NCI-H2029 (cell line): Measurements from ENCODE around the gene TSPAN9.
A peak's percentile ranks its signal among the peaks of the same experiment; 100 is the strongest.

Source experiments
- DNase-seq: peaks from one replicate; lab custom pipeline; 2025; lab: John Stamatoyannopoulos, UW

TSPAN9 gene

DNA sequence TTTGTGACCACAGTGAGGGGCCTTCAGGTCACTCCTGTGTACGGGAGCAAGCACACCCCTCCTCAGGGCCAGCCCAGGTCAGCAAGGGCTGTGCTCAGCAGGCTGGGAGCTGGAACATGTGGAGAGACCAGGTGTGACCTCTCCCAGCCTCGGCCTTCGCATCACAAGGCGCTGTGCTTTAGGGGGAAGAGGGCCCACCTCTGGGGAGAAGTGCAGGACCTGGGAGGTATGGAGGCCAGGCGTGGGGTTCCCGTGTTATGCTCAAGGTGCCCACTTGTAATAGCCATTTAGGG, 219.2 kb downstream of the TSPAN9 start:
- DNase-seq = no peak

DNA sequence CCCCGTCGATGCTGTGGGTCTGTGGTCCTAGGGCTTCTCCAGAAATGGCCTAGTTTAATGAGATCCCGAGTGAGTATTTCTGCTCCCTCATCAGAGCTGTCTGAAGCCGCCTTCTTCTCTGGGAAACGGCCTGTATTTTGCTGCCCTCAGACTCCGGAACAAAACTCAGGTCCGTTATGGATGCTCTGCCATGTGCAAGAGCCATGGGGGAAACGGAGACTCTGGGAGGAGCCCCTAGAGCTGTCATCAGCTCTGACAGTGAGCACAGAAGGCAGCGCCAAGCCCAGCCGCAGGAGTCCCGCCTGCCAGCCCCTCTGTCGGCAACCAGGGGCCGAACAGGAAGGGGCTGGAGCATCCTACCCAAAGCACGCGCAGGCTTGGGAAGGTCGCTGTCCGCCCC, 221.4 kb downstream of the TSPAN9 start:
- DNase-seq = no peak

DNA sequence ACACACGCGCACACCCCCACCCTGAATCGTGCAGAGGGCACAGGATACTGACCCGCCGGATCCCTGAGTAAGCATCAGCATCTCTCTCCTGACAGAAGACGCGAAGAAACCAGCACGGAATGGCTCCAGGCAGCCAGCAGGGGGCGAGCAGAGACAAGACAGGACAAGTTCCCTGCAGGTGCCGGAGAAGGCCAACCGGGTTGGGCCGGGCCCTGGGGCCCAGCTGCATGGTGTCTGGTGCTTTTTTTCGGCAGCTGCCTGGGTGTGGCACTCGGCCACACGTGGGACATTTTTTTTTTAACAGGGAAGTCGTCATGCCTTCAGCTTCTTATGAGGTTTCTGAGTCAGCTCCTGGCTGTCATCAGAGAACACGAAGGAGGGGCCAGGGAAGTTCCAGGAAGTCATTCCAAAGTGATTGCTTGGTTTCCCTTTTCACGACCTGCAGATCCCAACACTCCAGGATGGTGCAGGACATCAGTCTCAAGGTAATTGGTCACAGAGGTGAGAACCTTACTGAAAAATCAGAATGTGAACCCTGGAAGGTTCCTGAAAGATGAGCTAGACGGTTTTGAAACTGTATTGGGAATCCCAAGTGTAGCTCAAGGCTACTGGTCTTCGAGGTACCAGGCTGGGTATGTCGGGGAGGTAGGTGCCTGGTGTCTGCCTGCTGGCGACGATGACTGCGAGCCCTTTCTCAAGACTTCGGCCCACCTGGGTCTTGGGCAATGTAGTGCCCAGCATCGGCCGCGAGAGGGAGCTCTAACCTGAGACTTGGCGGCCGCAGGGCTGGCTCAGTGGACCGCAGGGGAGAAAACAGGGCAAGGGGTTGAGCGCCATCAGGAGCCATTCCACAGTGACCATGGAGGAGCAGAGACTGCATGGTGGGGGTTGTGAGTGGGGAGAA, 223.0 kb downstream of the TSPAN9 start:
- DNase-seq = peak; percentile 89

DNA sequence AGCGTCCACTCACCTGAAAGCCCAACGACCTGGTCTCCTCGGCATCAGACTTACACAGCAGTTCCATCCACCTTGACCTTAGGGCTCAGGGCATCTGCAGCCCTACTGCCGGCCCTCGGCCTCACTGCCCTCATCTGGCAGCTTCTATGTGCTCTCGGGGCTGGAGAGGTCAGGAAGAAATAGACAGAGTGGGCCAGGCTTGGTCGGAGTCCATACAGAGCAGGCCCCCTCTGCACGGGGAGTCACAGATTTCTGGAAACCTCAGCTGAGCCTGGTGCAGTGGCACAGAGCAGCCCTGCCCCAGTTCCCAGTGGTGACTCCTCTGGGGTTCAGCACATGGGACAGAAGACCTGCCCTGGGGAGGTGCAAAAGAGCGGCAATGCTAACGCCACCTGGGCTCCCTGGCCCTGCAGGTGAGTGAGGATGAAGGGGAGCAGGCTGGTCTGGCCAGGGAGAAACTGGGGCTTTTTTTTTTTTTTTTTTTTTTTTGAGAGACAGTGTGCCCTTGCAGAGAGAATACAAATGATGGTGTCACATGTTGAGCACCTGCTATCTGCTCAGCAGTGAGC, 223.7 kb downstream of the TSPAN9 start:
- DNase-seq = no peak

DNA sequence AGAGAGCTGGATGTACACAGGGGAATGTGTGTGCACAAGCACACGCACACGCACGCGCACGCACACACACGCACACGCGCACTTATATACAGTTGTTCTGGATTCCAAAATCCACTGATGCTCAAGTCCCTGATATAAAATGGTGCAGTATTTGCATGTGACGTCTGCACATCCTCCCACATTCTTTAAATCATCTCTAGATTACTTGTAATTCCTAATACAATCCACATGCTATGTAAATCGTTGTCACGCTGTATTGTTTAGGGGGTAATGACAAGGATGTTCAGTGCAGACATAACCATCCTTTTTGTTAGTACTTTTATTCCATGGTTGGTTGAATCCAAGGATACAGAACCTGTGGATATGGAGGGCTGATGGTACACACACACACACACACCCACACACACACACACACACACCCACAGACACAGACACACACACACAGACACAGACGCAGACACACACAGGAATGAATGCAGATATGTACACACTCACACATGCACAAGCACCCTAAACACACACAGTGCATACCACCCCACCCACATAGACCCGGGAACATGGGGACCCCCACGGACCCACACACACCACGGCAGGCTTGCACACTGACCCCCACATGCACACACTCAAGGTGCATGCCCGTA, 225.3 kb downstream of the TSPAN9 start:
- DNase-seq = no peak

DNA sequence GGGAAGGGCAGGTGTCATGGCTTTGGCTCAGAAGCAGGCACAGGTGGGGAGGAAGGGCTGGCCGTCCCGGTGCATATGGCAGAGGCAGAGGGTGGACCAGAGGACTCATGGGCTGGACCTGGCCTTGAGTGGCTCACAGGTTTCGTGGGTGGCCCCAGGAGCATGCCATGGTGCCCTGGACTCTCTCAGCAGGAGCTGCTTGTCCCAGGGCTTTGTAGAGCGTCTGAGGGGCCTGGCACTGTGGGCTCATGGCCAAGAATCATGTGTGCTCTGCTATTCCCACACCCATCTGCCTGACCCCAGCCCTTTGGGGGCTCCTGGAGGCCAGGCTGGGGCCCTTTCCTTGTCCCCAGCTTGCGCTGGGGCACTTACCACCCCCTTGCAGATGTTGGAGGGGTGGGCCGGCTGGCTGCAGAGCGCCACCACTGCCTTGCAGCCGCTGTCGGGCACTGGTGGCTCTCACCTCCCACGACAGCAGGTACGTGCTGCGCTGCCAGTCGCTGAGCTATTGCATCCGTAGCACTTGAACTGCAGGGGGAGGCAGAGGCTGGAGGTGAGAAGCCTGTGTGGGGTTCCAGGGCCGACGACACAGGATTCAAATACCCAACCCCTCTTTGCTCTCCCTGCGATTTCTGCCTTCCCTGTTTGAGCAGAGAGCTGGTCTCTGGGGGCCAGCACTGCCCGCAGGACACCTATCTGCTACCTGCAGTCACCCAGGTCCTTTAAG, 226.4 kb downstream of the TSPAN9 start:
- DNase-seq = peak; percentile 89

DNA sequence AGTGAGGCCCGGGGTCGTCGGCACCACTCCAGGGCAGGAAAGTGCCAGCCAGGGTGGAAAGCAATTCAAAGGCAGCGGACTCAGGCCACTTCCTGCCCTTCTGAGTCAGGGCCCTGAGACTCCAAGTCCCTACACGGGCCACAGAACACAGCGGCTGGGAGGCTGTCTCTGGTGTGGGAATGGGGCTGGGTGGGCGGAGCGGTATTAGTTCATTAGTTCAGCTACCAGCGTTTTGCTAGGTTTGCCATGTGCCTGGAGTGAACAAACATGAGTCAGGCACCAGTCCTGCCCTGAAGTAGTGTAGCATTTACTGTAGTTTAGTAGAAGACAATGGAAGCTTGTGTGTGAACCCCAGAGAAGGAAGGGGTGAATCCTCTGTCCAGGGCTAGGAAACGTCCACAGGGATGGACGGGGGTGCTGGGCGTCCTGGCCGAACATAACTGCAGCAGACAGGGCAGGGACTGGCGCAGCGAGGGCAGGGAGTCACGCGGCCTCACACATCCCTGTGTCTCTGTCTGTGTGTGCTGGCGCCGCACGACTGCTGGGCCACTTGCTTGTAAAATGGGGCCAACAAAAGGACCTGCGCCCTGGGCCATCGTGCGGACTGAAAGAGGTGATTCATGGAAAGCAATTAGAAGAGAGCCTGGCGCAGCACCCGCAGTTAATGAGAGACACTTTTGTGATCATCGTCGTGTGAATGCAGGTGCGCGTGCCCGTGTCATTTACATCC, 227.4 kb downstream of the TSPAN9 start:
- DNase-seq = peak; percentile 65

DNA sequence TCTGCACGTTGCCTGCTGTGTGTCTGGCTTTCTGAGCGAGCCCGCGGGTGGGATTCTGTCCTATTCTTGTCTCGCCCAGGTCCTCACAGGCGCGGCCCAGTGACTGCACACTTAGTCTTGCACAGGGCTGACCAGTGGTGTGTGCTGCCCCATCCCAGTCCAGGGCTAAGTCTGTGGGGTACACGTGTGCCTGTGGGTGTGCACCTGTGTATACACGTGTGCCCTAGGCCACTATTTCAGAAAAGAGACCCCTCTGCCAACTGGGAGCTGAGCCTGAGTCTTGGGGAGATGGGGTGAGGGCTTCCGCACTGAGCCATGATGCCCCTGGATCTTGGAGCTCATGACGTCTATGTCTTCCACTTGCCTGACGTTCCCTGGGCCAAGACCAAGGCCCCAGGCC, 228.3 kb downstream of the TSPAN9 start:
- DNase-seq = no peak

DNA sequence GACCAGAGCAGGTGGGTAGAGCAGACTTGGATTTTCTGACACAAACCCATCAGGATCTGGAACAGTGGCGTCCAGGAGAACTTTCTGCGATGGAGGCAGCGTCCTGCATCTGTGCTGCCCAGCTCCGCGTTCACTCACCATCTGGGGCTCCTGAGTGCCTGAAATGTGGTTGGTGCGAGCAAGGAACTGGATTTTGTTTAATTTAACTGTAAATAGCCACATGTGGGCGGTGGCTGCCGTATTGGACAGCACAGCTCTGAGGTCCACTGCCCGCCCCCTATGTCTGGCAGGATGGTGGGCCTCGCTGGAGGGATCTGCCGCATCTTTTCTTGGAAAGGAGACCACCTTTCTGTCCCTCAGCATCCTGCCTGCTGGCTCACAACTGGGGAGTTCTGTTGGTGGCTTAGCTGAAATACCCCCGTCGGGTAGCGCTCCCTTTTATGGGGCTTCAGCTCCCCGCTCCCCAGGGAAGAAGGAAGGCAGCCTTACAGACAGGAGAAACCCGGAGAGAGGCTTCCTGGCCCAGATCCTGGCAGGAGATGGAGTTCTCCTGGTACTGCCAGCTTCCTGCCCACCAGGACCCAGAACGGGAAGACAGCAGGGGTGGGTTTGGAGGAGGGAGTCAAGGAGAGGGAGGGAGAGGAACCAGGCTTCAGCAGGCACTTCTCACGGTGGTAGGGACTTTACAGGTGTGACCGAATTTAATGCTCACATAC, 228.9 kb downstream of the TSPAN9 start:
- DNase-seq = no peak

DNA sequence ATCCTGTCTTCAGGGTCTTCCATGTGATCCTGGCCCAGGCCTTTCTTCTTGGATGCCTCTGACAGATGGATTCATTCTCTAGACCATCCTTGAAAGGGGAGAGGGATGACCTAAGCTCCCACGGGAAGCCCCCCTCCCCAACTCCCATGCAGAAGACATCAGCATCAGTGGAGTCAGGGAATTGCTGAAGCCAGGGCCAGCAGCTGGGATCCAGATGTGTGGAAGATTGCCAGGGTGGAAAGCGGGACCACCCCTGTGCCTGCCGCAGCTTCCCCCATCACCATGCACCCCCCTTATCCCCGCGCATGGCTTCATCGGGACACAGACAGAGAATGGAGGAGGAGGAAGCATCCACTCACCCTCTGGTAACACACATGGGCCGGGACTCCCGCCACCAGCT, 230.2 kb downstream of the TSPAN9 start:
- DNase-seq = no peak

DNA sequence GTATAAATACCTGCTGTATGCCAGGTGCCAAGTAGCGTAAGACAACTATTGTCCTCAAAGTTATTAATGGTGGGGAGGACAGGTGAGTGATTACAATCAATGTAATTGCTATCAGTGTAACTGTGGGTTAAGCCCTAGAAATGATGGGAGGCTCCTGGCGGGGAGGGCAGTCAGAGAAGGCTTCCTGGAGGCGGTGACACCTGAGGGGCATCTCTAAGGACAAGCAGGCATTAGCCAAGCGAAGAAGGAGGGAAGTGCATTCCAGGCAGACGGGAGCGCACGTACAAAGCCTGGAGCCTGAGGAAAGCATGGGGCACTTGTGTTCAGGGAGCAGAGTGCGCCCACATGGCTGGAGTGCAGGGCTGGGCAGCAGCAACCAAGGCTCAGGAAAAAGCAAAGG, 230.9 kb downstream of the TSPAN9 start:
- no peak for DNase-seq

DNA sequence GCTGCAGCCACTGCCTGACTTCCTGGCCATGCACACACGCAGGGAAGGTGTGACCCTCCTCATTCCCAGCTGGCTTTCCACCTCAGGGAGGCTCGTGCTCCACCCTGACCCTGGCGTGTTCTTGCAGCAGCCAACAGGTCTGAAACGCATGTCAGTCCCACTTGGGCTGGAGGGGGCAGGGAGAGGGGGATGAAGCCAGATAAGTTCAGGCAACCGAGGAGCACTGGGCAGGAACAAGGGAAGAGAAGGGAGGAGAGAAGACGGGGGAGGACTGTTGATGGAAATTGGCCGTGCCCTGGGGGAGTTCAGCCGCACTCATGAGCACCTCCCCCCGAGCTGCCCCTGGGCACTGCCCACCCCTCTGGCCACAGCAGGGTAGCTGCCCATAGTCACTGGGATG, 231.4 kb downstream of the TSPAN9 start:
- DNase-seq = no peak

DNA sequence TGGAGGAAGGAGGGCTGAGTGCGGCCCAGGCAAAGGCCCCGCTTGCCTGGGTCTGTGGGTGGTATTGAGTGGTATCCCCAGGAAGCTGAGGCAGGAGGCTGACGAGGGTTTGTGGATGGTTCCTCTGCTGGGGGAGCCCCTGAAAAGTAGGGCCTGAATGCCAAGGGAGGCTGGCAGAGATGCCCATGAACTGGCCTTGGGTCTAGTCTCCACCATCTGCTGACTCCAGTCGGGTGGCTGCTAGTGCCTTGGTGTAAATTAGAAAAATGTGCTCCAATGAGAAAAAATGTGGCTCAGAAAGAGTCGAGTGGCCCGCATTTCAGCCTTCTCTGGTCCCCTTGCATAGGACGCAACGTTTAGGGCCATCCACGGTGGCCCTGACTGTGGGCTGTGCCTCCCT, 232.6 kb downstream of the TSPAN9 start:
- no peak for DNase-seq

DNA sequence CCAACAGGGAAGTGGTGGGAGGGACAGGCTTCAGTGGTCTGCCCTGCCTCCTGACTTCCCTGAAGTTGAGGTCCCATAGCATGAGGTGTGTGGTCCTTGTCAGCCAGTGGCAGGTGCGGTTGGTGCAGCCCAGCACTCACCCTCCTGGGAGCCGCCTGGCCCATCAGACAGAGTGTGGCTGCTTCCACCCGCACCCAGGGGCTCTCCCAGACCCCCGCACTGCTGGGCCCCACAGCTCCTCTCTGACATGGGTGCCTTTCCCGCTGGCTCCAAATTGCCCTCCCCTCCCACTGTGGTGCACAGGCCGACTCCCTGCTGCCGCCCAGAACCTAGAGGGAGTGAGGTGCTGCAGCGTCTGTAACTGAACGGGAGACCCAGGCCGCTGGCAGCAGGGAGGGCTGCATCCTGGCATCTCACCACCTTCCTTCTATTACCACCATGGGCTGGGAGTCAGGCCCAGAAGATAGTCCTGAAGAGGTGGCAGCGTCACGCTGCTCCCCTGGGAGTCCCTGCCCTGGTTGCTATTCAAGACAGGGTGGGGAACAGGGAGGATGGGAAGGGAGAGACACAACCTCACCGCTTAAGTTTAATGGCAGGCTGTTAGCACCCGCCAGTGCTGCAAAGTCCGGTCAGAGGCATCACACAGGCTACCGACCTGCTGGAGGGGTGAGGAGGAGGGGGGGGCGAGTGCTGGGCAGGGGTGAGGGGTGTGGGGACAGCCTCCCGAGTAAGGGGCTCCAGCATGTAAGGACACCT, 233.3 kb downstream of the TSPAN9 start:
- DNase-seq = no peak

DNA sequence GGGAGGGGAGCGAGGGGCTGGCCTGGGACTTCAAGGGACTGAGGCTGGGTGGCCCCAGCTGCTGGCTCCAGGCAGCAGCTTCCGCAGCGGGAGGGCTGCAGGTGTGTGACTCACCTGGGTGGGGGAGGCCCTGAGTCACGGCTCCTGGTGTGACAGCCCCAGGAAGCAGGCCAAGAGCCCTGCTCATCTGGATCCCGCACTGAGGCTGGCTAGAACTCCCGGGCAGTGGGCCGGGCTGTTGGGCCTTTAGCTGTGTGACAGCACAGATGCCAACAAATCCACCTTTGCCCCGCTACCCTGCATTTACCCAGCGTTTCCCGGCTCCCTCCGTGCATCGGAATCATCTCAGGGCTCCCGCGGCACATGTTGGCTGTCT, 233.8 kb downstream of the TSPAN9 start:
- DNase-seq = peak; percentile 80

DNA sequence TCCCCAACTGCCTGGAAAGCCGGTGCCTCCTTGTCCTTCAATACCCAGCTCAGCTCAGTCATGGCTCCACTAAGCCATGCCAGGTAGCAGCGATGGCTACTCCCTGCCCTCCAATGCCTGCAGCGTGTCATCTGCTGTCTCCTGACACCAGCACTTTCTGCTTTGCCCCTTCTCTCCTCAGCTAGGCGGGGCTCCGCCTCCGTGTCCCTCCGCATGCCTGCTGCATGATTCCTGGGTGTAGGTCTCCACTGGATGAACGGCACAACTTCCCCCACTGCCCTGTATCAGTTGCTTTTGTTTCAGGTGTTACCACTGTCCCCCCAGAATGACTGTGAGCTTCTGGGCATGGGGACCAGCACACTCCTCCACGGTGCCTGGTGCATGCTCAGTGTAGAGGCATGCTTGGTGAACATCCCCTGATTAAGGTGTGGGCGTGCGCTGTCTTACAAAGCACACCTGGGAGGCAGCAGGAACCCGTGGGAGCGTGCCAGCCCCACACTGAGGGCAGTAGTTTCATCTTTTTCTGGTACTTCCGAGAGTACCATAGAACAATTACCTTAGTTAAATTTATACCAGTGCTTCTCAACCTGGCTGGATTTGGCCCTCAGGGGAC, 234.4 kb downstream of the TSPAN9 start:
- DNase-seq = no peak

DNA sequence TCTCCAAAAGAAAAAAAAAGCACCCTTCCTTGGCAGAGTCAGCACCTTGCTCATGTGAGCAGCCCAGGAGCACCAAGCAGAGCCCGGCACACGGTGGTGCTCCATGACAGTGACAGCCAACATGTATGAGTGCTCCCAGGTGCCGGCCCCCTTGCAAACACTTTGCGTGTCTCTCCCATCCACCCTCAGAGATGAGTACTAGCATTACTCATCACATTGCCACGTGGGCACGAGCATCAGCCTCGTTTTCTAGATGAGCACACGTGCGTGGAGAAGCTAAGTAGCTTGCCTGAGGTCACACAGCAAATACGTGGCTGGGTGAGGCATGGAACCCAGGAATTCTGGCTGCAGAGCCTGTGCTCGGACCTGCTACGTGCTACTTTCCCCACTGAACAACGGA, 235.9 kb downstream of the TSPAN9 start:
- DNase-seq = peak; percentile 38

DNA sequence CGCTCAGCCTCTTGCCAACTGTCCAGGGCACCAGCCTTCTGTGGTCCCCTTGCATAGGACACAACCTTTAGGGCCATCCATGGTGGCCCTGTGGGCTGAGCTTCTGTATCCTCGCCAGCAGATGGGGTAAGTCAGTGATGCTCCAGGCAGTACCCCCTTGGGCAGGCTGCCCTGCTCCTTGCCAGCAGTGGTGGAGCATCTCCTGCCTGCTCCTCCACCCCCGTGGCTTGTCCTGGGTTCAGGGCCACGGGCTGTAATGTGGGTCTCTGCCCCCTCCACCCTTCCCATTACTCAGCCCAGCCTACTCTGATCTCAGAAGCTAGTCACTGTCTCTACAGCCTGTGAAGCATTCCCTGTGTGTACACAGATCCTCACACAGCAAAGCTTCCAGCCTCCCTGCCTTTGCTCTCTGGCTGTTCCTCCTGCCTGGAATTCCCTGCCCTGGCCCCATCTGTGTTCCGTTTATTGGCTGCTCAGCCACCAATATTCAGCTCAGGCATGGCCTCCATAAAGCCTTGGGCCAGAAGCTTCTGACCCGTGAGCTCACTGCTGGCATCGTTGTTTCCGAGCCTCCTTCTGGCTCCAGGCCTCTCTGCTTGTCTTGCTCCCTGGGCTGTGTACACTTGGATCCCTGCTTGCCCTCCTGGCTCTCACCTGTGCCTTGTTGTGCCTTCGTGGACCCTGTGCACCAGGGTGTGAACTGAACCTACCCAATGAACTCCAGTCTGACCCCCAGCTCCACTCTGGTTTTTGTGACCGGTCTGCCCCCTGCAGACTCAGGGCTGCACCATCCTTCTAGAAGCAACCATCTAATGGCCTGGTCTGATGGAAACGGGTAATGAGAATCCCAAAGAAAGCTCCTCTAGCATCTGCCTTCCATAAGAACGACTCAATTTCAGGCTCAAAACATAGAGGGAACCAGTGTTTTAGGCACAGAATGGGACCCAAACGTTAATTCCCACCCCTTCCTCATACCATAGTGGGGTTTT, 236.8 kb downstream of the TSPAN9 start:
- DNase-seq = no peak

DNA sequence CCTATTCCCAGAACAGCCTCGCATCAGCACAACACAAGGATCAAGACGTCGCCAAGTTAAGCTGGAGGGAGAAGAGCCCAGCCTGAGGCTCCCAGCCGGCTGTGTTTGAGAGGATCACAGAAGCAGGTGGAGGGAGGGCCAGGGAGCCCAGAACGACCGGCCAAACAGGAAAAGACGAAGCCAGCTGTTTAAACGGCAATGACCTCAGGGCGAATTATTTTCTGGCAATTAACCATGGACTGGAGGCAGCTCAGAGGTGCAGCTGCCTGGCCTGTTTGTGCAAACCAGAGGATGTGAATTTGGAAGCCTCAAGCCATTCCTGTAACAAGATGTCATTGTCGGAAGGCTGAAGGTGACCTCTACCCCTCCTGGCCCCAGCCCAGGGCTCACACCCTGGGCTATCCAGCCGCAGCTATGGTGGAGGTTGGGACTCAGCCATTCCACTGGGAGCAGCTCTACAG, 238.1 kb downstream of the TSPAN9 start:
- peak; percentile 96 for DNase-seq
